Measurements from ENCODE around the gene DKK3.
"Not testable (repeated sequence)": the region's sequence is repeated elsewhere in the genome, so short reads cannot be mapped to it uniquely, and the experiment has no call there.

The DKK3 gene

GRCh38 chr11:12007769-12008737, at the start of gene DKK3:
DKK3 (minus strand) TSS chr11:12008626; CDS start chr11:12008582, 44 bp downstream.
- DNase-seq (ENCODE audit: low read depth in 2 of 2), result no peak

DNA sequence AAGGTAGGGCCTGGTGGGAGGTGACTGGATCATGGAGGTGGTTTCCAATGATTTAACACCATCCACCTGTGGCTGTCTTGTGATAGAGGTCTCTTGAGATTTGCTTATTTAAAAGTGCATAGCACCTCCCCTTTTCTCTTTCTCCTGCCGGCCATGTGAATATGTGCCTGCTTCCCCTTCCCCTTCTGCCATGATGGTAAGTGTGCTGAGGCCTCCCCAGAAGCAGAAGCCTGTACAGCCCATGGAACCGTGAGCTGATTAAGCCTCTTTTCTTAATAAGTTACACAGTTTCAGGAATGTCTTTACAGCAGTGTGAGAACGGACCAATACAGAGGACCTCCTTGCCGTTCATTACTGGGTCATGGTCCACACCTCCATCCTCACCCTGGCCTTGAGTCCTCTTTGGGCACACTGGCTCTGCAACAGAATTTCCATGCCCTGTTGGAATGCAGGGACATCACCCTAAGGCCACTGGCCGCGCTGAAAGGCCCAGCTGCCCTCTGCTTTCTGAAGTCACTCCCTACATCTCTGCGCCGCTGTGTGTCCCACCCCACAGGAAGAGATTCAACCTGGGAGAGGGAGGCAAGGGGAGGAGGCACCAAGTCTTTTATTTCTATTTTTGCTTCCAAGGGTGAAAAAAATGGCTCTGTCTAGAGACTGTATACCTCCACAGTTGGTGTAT, 49.0 kb upstream of the DKK3 start:
- no peak for DNase-seq (ENCODE audit: low read depth in 2 of 2)

- no peak for DNase-seq (ENCODE audit: low read depth in 2 of 2)
These were observed 47.7 kb upstream of the DKK3 start for GRCh38 chr11:12056119-12056518.

DNA sequence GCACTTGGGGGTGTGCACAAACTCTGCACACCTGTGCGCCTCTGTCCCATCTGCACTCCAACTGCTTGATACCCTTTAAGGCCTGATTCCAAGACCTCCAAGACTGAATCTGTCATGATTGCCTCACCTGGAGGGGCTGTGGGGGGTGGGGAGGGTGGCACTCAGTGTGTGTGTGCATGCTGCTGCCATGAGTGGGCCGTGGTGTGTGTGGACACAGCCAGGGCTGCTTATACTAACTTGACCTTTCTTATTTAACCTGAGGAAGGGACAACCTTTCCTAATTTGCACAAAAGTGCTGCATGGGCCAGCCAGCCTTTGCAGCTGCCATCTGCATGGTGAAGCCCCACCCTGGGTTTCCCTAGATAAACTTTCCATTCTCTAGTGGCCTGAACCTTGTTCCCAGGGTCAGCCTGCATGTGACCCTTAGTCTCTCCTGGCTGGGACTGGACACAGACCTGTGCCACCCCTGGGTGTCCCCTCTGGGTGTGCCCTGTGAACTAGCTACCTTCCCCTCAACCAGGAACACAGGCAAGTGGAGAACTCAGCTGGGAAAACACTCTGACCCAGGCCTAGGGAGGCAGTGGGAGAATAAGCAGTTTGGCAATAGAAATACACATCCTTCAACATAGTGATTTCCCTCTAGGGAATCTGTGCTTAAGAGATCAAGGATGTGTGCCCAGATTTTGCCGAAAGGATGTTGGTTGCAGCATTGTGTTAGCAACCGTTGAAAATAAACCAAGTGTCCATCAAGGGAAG, 45.4 kb upstream of the DKK3 start:
- no peak for DNase-seq (ENCODE audit: low read depth in 2 of 2)

GRCh38 chr11:12052676-12053605, 44.5 kb upstream of the DKK3 start:
- no peak for DNase-seq (ENCODE audit: low read depth in 2 of 2)

DNA sequence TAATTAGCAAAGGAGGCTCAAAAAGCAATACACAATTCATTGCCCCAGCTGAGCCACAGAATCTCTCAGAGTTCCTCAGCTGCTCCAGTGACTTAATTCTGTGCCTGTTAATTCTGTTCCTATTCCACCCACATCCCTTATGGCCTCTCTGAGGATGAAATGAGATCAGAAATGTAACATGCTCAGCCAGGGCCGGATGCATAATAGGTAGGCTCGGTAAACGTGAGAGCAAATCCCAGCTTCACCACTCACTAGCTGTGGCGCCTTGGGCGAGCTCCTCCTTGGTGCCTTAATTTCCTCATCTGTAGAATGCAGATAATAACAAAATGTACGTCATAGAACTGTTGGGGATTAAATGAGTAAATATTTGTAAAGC, 42.8 kb upstream of the DKK3 start:
- DNase-seq (ENCODE audit: low read depth in 2 of 2), result no peak

DNA sequence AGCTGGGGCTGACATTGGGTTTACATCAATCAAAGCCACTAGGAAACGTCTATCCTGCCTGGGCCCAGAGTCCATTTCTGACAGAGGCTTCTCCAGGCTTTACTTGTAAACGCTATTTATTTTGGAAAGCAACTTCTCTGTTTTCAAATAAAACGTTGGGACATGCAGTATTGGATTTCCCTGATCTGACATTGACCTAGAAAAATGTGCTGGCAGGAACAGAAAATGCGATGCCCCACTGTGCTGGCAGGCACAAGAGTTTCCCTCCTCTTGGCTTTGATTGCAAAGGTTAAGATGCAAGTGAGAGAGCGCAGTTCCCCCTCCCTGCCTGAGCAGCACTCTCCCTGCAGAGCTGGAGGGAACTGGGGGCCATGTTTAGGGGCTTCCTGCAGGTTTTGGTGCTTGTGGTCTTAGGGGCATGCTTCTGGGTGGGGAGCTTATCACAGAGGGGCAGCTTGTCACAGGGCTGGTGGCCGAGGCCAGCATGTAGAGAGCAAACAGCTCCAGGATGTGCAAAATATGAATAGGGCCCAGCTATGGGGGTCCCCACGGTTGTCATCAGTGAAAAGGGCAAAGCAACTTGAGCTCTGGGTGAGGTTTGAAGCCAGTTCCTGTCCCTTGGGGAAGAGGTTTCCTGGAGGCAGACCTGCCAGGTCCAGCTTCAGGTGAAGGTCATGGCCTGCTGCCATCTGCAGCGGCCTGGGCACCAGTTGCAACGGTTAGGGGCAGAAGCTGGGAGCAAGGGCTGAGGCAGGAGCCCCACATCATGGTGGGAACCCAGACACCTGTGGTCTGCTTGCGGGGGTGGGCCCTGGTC, 42.3 kb upstream of the DKK3 start:
- DNase-seq (ENCODE audit: low read depth in 2 of 2), result no peak

DNA sequence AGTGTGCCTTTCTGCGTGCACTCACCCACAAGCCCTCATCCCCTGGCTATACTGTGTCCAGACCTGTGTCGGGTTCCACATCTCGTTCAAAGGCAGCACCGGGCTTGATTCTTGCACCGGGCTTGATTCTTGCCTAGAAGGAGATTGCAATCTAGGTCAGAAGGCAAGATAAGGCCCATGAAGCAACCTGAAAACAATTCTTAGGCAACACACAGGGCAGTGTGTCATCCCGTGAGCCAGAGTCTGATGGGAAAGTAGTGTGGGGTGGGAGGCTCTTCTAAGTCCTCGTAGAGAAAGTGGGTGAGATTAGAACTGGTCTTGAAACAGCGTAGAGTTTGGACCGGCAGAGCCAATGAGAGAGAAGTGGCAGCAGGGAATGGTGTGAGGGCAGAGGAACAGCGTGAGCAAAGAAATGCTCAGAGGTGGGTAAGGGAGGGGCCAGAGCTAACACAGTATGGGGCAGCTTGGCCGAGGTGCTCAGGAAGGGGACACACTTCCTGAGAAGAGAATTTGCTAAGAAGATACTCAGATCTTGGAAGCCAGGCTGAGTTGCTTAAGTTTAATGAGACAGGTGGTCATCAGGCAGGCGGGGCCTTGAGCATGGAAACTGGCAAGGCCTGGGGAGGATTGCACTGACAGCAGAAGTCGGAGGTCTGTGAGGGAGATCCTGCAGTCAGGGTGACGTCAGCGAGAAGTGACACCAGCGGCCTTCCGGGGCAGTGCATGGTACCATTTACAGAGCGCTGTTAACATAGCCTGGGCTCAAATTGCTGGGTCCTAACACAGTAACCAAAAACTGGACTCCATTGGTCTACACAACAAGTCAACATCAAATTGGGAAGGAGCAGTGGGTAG, 40.7 kb upstream of the DKK3 start:
- no peak for DNase-seq (ENCODE audit: low read depth in 2 of 2)

GRCh38 chr11:12046636-12047236, 38.3 kb upstream of the DKK3 start:
- DNase-seq (ENCODE audit: low read depth in 2 of 2), result no peak

DNA sequence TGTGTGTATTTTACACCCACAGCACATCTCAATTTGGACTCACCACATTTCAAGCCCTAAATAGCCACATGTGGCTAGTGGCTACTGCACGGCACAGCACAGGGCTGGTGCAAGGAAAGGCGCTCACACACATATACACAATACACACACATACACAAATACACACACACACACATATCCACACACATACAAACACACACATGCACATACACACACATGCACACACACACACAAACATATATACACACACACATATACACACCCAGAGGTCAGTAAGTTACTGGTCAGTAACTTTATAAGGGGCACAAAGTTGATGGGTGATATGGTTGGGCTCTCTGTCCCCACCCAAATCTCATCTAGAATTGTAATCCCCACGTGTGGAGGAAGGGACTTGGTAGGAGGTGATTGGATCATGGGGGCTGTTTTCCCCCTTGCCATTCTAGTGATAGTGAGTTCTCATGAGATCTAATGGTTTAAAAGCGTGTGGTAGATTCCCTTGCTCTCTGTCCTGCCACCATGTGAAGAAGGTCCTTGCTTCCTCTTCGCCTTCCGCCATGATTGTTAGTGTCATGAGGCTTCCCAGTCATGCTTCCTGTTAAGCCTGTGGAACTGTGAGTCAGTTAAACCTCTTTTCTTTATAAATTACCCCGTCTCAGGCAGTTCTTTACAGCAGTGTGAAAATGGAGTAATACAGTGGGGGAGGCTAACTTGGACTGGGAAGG, 37.6 kb upstream of the DKK3 start:
- no peak for DNase-seq (ENCODE audit: low read depth in 2 of 2)

GRCh38 chr11:12044799-12045198, 36.4 kb upstream of the DKK3 start:
- no peak for DNase-seq (ENCODE audit: low read depth in 2 of 2)

- DNase-seq (ENCODE audit: low read depth in 2 of 2), result peak; percentile 10 to 23
These were observed 35.7 kb upstream of the DKK3 start for GRCh38 chr11:12043959-12044791.

DNA sequence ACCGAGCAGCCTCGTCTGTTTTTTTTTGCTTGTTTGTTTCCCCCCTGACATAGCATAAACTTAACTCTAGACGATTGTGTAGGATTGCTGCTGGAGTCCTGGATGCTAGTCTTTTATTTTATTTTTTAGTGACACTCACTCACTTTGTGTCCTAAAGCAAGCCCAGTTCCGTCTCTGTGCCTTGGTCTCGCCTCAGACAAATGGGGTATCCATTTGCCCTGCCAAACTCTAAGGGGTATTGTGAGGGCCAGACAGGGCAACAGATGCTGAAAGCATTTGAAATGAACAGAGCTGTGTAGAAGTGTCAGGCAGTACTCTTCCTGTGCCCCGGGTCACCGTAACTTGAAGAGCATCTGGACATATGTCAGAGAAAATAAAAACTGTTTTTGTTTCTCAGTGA, 34.8 kb upstream of the DKK3 start:
- DNase-seq (ENCODE audit: low read depth in 2 of 2), result no peak

GRCh38 chr11:12042215-12042676, 33.8 kb upstream of the DKK3 start:
- DNase-seq (ENCODE audit: low read depth in 2 of 2), result no peak

- not testable (repeated sequence) for DNase-seq (ENCODE audit: low read depth in 2 of 2)
These were observed 32.3 kb upstream of the DKK3 start for GRCh38 chr11:12040719-12041118.

DNA sequence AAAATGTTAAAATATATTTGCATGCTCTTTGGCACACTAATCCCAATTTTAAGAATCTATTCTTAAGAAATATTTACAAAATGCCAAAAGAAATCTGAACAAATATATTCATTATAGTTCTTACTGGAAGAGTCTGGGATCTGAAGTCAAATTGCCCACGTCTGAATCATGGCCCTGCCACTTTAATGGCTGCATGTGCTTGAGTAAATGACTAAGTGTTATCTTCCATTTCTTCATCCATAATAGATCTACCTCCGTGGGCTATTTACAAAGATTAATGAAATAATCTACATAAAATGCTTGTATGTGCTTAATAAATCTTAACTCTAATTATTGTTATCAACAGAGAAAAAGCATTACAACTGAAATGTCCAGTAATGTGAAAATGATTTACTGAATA, 24.5 kb upstream of the DKK3 start:
- no peak for DNase-seq (ENCODE audit: low read depth in 2 of 2)

GRCh38 chr11:12031856-12032544, 23.6 kb upstream of the DKK3 start:
- DNase-seq (ENCODE audit: low read depth in 2 of 2), result no peak

All from activated CD8-positive, alpha-beta memory T cell treated with anti-CD3 and anti-CD28 coated beads for 4 hours (primary cell).